Activated T-cell treated with anti-CD3 and anti-CD28 coated beads, Interleukin-2, amount 50 U/mL, for 24 hours (primary cell): ENCODE measurements around the gene UCK1.
A peak's percentile ranks its signal among the peaks of the same experiment; 100 is the strongest.

Experiments used
- DNase-seq: peaks from one replicate; pipeline ENCODE4 v3.0.0-alpha.2; 2020
- H3K27ac Mint-ChIP-seq: 2 replicates; pipeline ENCODE4 v1.8.0; 2020; ENCODE audit warnings: mild to moderate bottlenecking, mixed read lengths
- H3K27me3 Mint-ChIP-seq: 2 replicates; pipeline ENCODE4 v1.8.0; 2020; ENCODE audit warnings: mixed read lengths
- H3K36me3 Mint-ChIP-seq: 2 replicates; pipeline ENCODE4 v1.8.0; 2020; ENCODE audit warnings: low read depth, mixed read lengths
- H3K4me1 Mint-ChIP-seq: 2 replicates; pipeline ENCODE4 v1.8.0; 2020; ENCODE audit warnings: low read depth, mixed read lengths
- H3K4me3 Mint-ChIP-seq: 2 replicates; pipeline ENCODE4 v1.8.0; 2020; ENCODE audit warnings: mild to moderate bottlenecking, moderate library complexity, mixed read lengths
- H3K9me3 Mint-ChIP-seq: 2 replicates; pipeline ENCODE4 v1.8.0; 2020; ENCODE audit warnings: mixed read lengths

The UCK1 gene

DNA sequence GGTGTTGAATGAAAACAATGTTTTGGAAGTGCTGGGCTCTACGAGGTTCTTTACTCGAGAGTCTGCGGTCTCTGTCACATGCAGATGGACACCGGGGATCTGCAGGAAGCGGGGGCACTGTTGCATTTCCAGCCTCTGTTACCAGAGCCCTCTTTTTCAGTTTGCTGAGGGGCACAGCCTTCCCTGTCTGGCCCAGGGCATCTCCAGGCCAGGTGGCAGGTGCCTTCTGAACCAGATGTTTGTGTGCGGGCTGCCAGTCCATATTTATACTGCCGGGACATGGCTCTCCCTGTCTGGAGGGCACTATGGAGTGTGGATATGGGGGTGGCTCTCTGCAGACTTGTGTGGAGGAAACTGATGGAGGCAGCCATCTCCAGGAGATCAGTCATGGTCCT lies 47.0 kb downstream of the UCK1 start:
- no peaks in the 10 kb centered on the region for H3K9me3 Mint-ChIP-seq
- H3K36me3 Mint-ChIP-seq, result peaks cover 98% of the 10 kb centered on the region
- no peak overlapping the region for H3K4me3 Mint-ChIP-seq
- no peak for DNase-seq
- H3K27me3 Mint-ChIP-seq, result no peaks in the 10 kb centered on the region
- peak overlapping the region; percentile 73 for H3K27ac Mint-ChIP-seq
- peaks cover 11% of the 10 kb centered on the region for H3K4me1 Mint-ChIP-seq

DNA sequence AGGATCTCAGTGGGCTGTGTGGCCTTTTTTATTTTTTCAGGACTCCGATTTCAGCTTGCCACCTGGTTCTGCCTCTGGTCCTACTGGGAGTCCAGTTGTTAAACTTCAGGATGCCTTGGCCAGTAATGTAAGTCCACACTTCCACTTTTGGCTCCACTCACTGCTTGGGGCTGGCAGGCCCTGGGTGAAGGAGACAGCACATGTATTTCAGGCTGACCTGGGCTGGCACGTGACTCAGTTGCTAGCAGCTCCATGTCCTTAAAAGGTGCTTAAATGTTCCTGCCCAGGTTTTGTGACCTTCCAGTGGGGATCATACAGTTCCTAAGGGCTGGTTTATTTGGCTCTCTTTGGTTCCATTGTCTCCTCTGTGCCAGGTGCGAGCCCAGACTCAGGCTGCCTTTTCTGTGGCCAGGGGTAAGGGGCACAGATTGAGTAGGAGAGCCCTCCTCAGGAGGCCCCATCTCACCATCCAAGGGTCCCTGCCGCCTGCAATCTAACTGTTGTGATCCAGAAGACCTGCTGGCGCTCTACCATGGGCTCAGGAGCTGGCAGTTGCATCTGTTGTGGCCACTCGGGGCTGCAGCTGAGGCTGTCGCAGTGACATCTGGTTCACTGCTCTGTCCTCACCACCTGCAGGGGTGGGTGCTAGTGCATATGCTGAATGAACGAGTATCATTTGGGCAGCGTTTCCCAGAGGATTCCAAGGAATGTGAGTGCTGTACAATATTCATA lies 47.6 kb downstream of the UCK1 start:
- peaks cover 13% of the 10 kb centered on the region for H3K4me1 Mint-ChIP-seq
- no peaks in the 10 kb centered on the region for H3K9me3 Mint-ChIP-seq
- peak overlapping the region; percentile 81 for H3K27ac Mint-ChIP-seq

DNA sequence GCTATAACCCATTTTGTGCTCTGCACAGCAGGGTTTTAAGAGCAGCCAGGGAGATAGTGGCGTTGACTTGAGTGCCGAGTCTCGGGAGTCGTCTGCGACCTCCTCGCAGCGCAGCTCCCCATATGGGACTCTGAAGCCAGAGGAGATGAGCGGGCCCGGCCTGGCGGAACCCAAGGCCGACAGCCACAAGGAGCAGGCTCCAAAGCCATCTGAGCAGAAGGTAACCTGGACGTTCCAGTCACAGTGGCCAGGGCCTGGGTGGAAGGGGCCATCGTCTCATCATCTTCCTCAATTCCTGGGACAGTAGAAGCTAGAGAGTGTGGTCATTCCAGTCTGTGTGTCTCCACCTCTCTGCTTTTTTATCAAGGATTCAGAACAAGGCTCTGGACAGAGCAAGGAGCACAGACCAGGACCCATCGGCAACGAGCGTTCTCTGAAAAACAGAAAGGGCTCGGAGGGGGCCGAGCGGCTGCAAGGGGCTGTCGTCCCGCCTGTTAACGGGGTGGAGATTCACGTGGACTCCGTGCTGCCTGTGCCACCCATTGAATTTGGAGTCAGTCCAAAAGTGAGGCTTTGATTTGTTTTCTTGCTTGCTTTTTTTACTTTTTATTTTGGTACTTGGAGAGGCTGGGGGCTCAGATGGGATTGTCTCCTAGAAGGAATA lies 48.6 kb downstream of the UCK1 start:
- no peak overlapping the region for H3K4me3 Mint-ChIP-seq
- no peaks in the 10 kb centered on the region for H3K9me3 Mint-ChIP-seq
- no peak for DNase-seq
- peaks cover 97% of the 10 kb centered on the region for H3K36me3 Mint-ChIP-seq
- H3K4me1 Mint-ChIP-seq, result peaks cover 13% of the 10 kb centered on the region
- peak overlapping the region; percentile 81 for H3K27ac Mint-ChIP-seq
- H3K27me3 Mint-ChIP-seq, result no peaks in the 10 kb centered on the region

More for the DNA sequence above, 47.6 kb downstream of the UCK1 start:
- peaks cover 98% of the 10 kb centered on the region for H3K36me3 Mint-ChIP-seq
- DNase-seq, result no peak
- H3K4me3 Mint-ChIP-seq, result no peak overlapping the region
- H3K27me3 Mint-ChIP-seq, result no peaks in the 10 kb centered on the region

DNA sequence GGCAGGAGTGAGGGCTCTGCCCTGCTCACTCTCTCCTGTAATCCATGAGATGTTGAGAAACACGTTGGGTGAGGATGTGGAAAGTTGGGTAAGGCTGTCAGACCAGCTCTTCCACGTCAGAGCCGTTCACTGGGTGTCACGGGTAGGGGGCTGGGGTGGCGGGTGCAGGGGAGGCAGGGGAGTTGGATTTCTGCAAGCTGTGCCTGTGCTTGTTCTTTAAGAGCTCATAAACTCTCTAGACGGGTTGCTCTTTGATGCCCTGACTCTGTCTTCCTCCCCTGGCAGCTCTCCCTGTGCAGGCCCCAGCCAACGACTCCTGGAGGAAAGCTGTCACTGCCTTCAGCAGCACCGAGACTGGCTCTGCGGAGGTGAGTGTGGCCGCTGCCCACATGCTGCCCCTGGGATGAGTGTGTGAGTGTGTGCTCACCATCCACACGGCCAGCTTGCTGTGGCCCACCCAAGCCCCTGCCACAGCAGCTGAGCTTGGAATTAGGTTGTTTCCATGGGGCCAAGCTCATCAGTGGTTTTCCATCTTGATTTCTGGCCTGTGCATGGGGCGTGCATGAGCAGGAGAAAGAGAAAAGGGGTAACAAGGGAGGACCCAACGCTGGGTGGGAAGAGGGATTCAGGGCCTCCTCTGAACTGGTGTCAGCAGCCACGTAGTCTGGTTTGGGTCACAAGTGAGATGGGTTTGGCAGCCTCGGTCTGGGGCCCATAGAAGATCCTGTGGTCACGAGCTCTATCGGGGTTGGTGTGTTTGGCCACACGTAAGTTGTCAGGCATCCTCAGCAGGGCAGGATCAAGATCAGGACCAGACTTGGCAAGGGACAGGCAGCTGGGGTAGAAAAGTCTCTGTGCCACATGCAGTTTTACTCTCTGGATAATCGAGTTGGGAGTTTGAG lies 49.4 kb downstream of the UCK1 start:
- Mint-ChIP-seq H3K4me3 (no peak overlapping the region), H3K27me3 (no peaks in the 10 kb centered on the region), H3K9me3 (no peaks in the 10 kb centered on the region), H3K4me1 (peaks cover 13% of the 10 kb centered on the region), H3K27ac (peak overlapping the region; percentile 55), H3K36me3 (peaks cover 97% of the 10 kb centered on the region)
- no peak for DNase-seq

DNA sequence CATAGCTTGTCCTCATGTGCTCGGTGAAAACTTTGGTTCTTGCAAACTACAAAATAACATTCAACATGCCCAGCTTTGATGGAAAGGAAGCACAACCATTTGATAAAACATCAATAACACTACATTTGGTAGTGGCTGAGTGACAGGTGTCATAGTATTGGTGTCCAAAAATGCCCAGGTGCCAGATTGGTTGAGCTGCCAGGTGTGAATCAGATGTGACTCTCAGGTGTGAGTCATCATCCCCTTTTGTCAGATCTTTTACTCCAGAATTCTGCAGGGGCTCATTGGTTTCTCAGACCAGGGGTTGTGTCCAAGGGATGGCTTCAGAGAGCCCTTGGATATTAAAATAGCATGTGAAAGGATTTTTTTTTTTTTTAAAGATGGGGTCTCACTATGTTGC lies 50.8 kb downstream of the UCK1 start:
- no peak for DNase-seq
- Mint-ChIP-seq H3K27me3 (no peaks in the 10 kb centered on the region), H3K36me3 (peaks cover 96% of the 10 kb centered on the region), H3K27ac (peak overlapping the region; percentile 77), H3K4me3 (no peak overlapping the region), H3K4me1 (peaks cover 13% of the 10 kb centered on the region), H3K9me3 (no peaks in the 10 kb centered on the region)

DNA sequence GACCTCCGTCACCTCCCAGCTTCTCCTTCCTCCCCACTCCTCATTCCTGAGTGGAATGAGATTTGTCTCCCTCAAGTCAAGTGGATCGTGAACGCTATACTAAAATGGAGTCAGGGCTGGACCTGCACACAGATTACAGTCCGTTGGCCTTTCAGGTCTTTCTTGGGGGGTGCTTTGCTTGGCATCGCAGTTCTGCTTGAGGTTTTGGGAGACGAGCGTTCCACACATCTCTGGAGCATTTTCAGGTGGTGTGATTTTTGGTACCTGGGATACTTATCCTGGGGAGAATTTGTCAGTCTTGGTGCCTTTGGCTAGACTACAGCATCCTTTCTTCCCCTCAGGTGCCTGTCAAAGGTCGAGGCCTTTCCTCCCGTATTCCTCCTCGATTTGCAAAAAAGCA lies 52.2 kb downstream of the UCK1 start:
- Mint-ChIP-seq H3K4me3 (no peak overlapping the region), H3K27me3 (no peaks in the 10 kb centered on the region)

DNA sequence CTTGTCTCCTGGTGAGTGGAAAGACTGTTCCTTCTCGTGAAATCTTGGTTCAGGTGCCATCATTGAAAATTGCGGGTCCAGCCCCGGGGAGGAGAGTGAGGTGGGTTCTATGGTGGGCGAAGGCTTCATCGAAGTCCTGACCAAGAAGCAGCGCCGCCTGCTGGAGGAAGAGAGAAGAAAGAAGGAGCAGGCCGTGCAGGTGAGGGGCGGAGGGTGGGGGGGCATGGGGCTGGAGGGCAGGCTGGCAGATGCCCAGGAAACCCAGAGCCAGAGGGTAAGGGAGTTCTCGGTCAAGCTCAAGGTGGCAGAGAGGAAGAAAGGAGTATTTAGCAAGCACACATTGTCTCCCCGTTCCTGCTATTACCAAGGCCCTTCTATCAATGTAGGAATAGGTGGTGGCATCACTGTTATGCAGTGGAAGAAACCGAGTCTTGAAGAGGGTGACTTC lies 52.6 kb downstream of the UCK1 start:
- Mint-ChIP-seq H3K36me3 (peaks cover 96% of the 10 kb centered on the region), H3K4me3 (no peak overlapping the region)
- peak; percentile 71 for DNase-seq

More for the DNA sequence above, 52.2 kb downstream of the UCK1 start:
- DNase-seq, result no peak
- peaks cover 96% of the 10 kb centered on the region for H3K36me3 Mint-ChIP-seq
- peak overlapping the region; percentile 28 for H3K27ac Mint-ChIP-seq
- peaks cover 13% of the 10 kb centered on the region for H3K4me1 Mint-ChIP-seq
- H3K9me3 Mint-ChIP-seq, result no peaks in the 10 kb centered on the region

DNA sequence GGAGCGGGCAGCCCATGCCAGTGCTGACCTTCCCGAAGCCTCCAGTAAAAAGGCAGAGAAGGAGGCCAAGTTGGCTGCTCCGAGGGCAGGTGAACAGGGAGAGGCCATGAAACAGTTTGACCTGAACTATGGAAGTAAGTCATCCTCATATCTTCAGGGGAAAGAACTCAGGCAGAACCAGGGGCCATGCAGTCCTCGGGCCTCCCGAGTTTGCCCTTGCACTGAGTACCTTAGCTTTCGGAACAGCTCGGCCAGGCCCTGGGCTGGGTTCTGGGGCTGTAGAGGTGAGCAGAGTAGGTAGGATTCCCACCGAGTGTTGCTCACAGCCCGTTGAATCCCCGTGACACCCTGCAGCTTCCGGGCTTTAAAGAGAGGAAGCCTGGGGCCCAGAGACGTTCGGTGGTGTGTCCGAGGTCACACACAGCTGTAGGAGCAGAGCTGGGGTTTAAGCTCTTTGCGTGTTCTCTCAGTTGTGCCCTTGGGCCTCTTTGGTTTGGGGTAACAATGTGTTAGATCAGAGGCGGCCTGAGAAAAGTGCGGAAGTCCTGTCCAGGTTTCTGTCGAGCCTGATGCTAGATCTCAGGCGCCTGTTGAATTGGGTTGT lies 53.1 kb downstream of the UCK1 start:
- Mint-ChIP-seq H3K27ac (peak overlapping the region; percentile 60), H3K4me3 (no peak overlapping the region), H3K9me3 (no peaks in the 10 kb centered on the region), H3K4me1 (peaks cover 13% of the 10 kb centered on the region), H3K36me3 (peaks cover 96% of the 10 kb centered on the region), H3K27me3 (no peaks in the 10 kb centered on the region)
- no peak for DNase-seq

More for the DNA sequence above, 52.6 kb downstream of the UCK1 start:
- H3K27me3 Mint-ChIP-seq, result no peaks in the 10 kb centered on the region
- peak overlapping the region; percentile 60 for H3K27ac Mint-ChIP-seq
- H3K4me1 Mint-ChIP-seq, result peaks cover 13% of the 10 kb centered on the region
- H3K9me3 Mint-ChIP-seq, result no peaks in the 10 kb centered on the region

DNA sequence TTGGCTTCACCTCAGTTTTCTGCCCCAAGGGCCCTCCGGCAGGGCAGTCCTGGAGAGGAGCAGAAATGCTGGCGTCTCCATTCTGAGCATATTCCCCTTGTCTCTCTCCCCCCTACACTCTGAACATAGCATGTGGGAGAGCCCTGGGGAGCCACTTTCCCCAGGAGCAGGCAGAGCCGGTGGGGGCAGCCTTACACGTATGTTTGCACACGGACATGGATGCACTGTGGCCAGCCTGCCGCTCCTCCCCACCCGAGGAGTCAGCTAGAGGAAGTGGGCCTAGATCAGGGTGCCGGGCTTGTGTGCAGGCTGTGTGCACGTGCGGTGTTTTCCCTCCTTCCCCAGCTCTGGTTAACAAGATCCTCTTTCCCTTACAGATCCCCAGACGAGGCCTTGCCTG lies 53.7 kb downstream of the UCK1 start:
- DNase-seq, result no peak
- H3K9me3 Mint-ChIP-seq, result no peaks in the 10 kb centered on the region
- peaks cover 13% of the 10 kb centered on the region for H3K4me1 Mint-ChIP-seq
- peaks cover 95% of the 10 kb centered on the region for H3K36me3 Mint-ChIP-seq
- no peaks in the 10 kb centered on the region for H3K27me3 Mint-ChIP-seq
- H3K27ac Mint-ChIP-seq, result no peak overlapping the region
- no peak overlapping the region for H3K4me3 Mint-ChIP-seq

DNA sequence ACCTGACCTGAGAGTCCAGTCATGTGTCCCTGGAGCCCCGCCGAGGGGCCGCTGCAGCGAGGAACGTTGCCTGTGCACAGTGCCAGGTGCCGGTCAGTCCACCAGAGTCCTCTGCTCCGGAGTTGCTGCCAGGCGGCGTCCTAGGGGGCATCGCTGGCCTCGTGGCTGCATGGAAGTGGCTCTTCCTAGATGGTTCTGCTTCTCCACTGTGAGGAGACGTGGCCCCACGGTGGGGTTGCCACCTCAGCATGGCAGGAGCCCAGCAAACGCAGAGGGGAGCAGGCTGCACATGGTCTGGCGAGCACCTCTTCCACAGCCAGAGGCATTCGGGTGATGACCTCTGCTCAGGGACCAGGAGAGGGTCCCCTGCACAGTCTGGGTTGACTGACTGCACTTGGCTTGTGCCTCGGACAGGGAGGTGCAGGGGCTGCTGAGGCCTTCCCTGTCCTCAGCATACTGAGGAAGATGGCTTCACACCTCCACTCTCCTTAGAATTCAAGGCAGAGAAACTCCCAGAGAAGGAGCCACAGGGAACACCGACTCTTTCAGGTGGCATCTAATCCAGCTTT lies 54.2 kb downstream of the UCK1 start:
- no peak for DNase-seq
- Mint-ChIP-seq H3K36me3 (peaks cover 94% of the 10 kb centered on the region), H3K27ac (no peak overlapping the region)

DNA sequence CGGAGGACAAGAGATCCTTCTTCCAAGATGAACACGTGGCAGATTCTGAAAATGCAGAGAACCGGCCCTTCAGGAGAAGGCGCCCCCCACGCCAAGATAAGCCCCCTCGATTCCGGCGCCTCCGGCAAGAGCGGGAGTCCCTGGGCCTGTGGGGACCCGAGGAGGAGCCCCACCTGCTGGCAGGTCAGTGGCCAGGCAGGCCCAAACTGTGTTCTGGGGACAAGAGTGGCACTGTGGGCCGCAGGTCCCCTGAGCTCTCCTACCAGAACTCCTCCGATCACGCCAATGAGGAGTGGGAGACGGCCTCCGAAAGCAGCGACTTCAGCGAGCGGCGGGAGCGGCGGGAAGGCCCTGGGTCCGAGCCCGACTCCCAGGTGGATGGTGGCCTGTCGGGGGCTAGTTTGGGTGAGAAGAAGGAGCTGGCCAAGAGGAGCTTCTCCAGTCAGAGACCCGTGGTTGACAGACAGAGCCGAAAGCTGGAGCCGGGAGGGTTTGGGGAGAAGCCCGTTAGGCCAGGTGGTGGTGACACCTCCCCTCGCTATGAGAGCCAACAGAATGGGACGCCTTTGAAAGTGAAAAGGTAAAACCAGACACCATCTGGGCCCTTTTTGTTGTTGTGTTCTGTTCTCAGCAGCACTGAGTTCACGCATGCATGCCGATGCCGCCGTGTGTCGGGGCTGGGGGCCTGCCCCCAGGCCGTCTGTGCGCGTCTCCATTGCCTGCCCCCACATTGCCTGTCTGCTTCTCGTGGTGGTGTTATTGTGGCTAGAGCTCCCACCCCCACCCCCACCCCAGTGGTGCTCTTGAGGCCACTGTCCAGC lies 54.9 kb downstream of the UCK1 start:
- no peaks in the 10 kb centered on the region for H3K27me3 Mint-ChIP-seq
- no peak overlapping the region for H3K4me3 Mint-ChIP-seq
- peaks cover 13% of the 10 kb centered on the region for H3K4me1 Mint-ChIP-seq
- DNase-seq, result no peak
- no peak overlapping the region for H3K27ac Mint-ChIP-seq
- no peaks in the 10 kb centered on the region for H3K9me3 Mint-ChIP-seq
- peaks cover 94% of the 10 kb centered on the region for H3K36me3 Mint-ChIP-seq

More for the DNA sequence above, 54.2 kb downstream of the UCK1 start:
- no peak overlapping the region for H3K4me3 Mint-ChIP-seq
- H3K9me3 Mint-ChIP-seq, result no peaks in the 10 kb centered on the region
- no peaks in the 10 kb centered on the region for H3K27me3 Mint-ChIP-seq
- H3K4me1 Mint-ChIP-seq, result peaks cover 13% of the 10 kb centered on the region

DNA sequence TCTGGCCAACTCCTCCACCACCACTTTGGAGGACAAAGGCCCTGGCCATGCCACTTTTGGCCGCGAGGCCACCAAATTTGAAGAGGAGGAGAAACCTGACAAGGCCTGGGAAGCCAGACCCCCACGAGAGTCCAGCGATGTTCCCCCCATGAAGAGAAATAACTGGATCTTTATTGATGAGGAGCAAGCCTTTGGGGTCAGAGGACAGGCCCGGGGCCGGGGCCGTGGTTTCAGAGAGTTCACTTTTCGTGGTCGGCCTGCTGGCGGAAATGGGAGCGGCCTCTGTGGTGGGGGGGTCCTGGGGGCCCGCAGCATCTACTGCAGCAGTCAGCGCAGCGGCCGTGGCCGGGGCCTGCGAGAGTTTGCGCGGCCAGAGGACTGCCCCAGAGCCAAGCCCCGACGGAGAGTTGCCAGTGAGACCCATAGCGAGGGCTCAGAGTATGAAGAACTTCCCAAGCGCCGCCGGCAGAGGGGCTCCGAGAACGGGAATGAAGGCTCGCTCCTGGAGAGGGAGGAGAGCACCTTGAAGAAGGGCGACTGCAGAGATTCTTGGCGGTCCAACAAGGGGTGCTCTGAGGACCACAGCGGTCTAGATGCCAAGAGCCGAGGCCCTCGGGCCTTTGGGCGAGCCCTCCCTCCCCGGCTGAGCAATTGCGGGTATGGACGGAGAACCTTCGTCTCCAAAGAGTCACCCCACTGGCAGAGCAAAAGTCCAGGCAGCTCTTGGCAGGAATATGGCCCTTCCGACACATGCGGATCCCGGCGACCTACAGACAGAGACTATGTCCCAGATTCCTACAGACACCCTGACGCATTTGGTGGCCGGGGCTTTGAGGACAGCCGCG lies 55.7 kb downstream of the UCK1 start:
- peak overlapping the region; percentile 26 for H3K27ac Mint-ChIP-seq
- H3K36me3 Mint-ChIP-seq, result peaks cover 95% of the 10 kb centered on the region

DNA sequence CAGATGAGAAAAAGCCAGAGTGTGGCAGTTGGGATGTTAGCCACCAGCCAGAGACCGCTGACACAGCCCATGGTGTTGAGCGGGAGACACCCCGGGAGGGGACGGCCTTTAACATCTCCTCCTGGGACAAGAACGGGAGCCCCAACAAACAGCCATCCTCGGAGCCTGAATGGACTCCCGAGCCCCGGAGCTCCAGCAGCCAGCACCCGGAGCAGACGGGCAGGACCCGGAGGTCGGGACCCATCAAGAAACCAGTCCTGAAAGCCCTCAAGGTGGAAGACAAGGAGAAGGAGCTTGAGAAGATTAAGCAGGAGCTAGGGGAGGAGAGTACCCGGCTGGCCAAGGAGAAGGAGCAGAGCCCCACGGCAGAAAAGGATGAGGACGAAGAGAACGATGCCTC lies 56.4 kb downstream of the UCK1 start:
- H3K9me3 Mint-ChIP-seq, result no peaks in the 10 kb centered on the region
- peak overlapping the region; percentile 26 for H3K27ac Mint-ChIP-seq
- no peaks in the 10 kb centered on the region for H3K27me3 Mint-ChIP-seq
- no peak overlapping the region for H3K4me3 Mint-ChIP-seq
- no peak for DNase-seq
- peaks cover 8% of the 10 kb centered on the region for H3K4me1 Mint-ChIP-seq
- H3K36me3 Mint-ChIP-seq, result peaks cover 96% of the 10 kb centered on the region

More for the DNA sequence above, 55.7 kb downstream of the UCK1 start:
- H3K4me1 Mint-ChIP-seq, result peaks cover 13% of the 10 kb centered on the region
- no peak overlapping the region for H3K4me3 Mint-ChIP-seq
- no peaks in the 10 kb centered on the region for H3K27me3 Mint-ChIP-seq
- no peaks in the 10 kb centered on the region for H3K9me3 Mint-ChIP-seq
- DNase-seq, result no peak
